Heart left ventricle (tissue), 13 donors: ENCODE data around the gene RFX7.

Source experiments
- CTCF ChIP-seq, 12 donors: fragments of 200-600 bp; sonication (generic) in 4 of 12; IDR thresholded peaks; one replicate each; pipeline versions ENCODE4 v1.5.0 to v1.8.0; 2018 to 2022; ENCODE audit warnings: antibody characterized with exemption in 12 of 12, mild to moderate bottlenecking in 5 of 12
- POLR2A ChIP-seq, 2 donors: fragments of 450-650 bp; IDR thresholded peaks; one replicate each; pipeline ENCODE4 v1.6.1; 2017; ENCODE audit warnings: antibody characterized with exemption in 2 of 2, mild to moderate bottlenecking in 2 of 2, moderate library complexity in 2 of 2
- donor health status: ischemic (EF 13 %, LVEDD 7.1; RV severe dilation, severe dysfunction).
- donor health status: DM: no; HTN: yes; CAD: no.
- donor health status: DM: no; HTN: no; CAD: no.
- donor health status: ischemic (EF 25% LVEDD 6.9; RV normal size, moderate dysfunction).
- donor health status: ischemic (EF 25% LVEDD 5.7; RV mildly dilated, moderate dysfunction).
- donor health status: ischemic (EF 35%, LVEDD 5.7; RV mildly dilated, moderate dysfunction).
- donor health status: nonischemic (EF 11% LVEDD 7.7; RV severe dilation, severe dysfunction).
- donor health status: DM: yes; HTN: yes; CAD: no.
- donor health status: PGD.
- donor health status: ischemic (EF 29% LVEDD 5.4; RV normal size, mild dysfunction).
- donor health status: nonischemic (EF 23%, LVEDD 6.1; RV moderate dilation, normal function).

DNA sequence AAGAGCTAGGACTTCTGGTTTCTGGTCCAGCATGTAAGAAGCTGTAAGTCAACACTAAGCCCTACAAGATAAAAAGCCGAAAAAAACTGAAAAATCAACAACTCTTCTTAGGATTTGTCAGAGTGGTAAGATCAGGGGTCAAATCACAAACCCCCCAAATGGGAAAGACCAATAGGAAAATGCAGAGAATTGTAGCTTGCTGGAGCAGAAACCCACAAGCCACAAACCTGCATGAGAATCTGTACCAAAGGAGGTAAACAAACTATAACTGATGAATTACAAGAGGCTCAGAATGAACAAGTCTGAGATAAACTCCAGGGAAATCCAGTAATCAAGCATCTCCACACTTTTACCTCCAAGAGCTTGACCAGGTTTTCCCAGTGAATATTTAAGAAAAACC lies 36.0 kb downstream of the RFX7 start:
- TF ChIP-seq CTCF (IDR thresholded peaks at IDR 0.05) (no peak), POLR2A (IDR thresholded peaks at IDR 0.05) (no peak)
